MG63 (cell line): ENCODE measurements around the gene FEM1B. TPM values are rescaled to one million over a fixed set of nuclear protein-coding genes. Genes with fewer than 3 reads are reported as not detected.

Source experiments
- DNase-seq: peaks from one replicate; pipeline ENCODE4 v3.0.0-alpha.2; 2020
- H3K27me3 ChIP-seq: fragments of 250-450 bp; sonication (Bioruptor Pico); 2 replicates; pipeline ENCODE4 v1.5.1; 2020; ENCODE audit warnings: mild to moderate bottlenecking, moderate library complexity
- H3K36me3 ChIP-seq: fragments of 250-450 bp; sonication (Bioruptor Pico); 2 replicates; pipeline ENCODE4 v1.5.1; 2020; ENCODE audit warnings: mild to moderate bottlenecking, moderate library complexity
- H3K4me3 ChIP-seq: fragments of 250-450 bp; sonication (Bioruptor Pico); 2 replicates; pipeline ENCODE4 v1.5.1; 2020; ENCODE audit warnings: mild to moderate bottlenecking, moderate library complexity
- H3K9me3 ChIP-seq: fragments of 250-450 bp; sonication (Bioruptor Pico); 2 replicates; pipeline ENCODE4 v1.5.1; 2020; ENCODE audit warnings: mild to moderate bottlenecking, moderate library complexity
- total RNA-seq: library from RNA; depleted of rRNA; stranded (reverse); fragments of >200 nt; shearing (Covaris generic); gene quantifications from 2 replicates; pipeline ENCODE4 v1.2.3, GENCODE V29; 2014; ENCODE audit warnings: low replicate concordance

Gene FEM1B
- total RNA-seq, 1 experiment from 2014 or later: 41.3 TPM

- Histone ChIP-seq H3K9me3 (no peaks in the 10 kb centered on the region), H3K27me3 (no peaks in the 10 kb centered on the region), H3K36me3 (peaks cover 57% of the 10 kb centered on the region), H3K4me3 (no peak overlapping the region)
- no peak for DNase-seq
Observed at GRCh38 chr15:68322796-68323195, 45.3 kb downstream of the FEM1B start.

- peaks cover 58% of the 10 kb centered on the region for H3K36me3 ChIP-seq
- H3K4me3 ChIP-seq: no peak overlapping the region
- DNase-seq: no peak
- no peaks in the 10 kb centered on the region for H3K9me3 ChIP-seq
- H3K27me3 ChIP-seq: no peaks in the 10 kb centered on the region
Observed at GRCh38 chr15:68325726-68326125, 48.2 kb downstream of the FEM1B start.

GRCh38 chr15:68326711-68327354 lies 49.3 kb downstream of the FEM1B start:
- peaks cover 62% of the 10 kb centered on the region for H3K36me3 ChIP-seq
- no peaks in the 10 kb centered on the region for H3K9me3 ChIP-seq
- no peak overlapping the region for H3K4me3 ChIP-seq
- no peak for DNase-seq
- no peaks in the 10 kb centered on the region for H3K27me3 ChIP-seq

- no peak for DNase-seq
- no peaks in the 10 kb centered on the region for H3K9me3 ChIP-seq
- no peak overlapping the region for H3K4me3 ChIP-seq
- H3K36me3 ChIP-seq: peaks cover 68% of the 10 kb centered on the region
- H3K27me3 ChIP-seq: no peaks in the 10 kb centered on the region
Observed at GRCh38 chr15:68328443-68328842, 50.9 kb downstream of the FEM1B start.

GRCh38 chr15:68328964-68329363 lies 51.4 kb downstream of the FEM1B start:
- H3K9me3 ChIP-seq: no peaks in the 10 kb centered on the region
- peaks cover 68% of the 10 kb centered on the region for H3K36me3 ChIP-seq
- no peak for DNase-seq
- no peaks in the 10 kb centered on the region for H3K27me3 ChIP-seq
- H3K4me3 ChIP-seq: no peak overlapping the region

GRCh38 chr15:68330416-68330815 lies 52.9 kb downstream of the FEM1B start:
- H3K4me3 ChIP-seq: no peak overlapping the region
- DNase-seq: no peak
- H3K9me3 ChIP-seq: no peaks in the 10 kb centered on the region
- no peaks in the 10 kb centered on the region for H3K27me3 ChIP-seq
- H3K36me3 ChIP-seq: peaks cover 71% of the 10 kb centered on the region

GRCh38 chr15:68330901-68331300 lies 53.4 kb downstream of the FEM1B start:
- Histone ChIP-seq H3K27me3 (no peaks in the 10 kb centered on the region), H3K36me3 (peaks cover 67% of the 10 kb centered on the region), H3K4me3 (no peak overlapping the region), H3K9me3 (no peaks in the 10 kb centered on the region)
- DNase-seq: no peak

GRCh38 chr15:68332266-68332665 lies 54.7 kb downstream of the FEM1B start:
- H3K36me3 ChIP-seq: peaks cover 59% of the 10 kb centered on the region
- H3K27me3 ChIP-seq: no peaks in the 10 kb centered on the region
- DNase-seq: no peak
- no peaks in the 10 kb centered on the region for H3K9me3 ChIP-seq
- no peak overlapping the region for H3K4me3 ChIP-seq

GRCh38 chr15:68333775-68334470 lies 56.4 kb downstream of the FEM1B start:
- Histone ChIP-seq H3K4me3 (no peak overlapping the region), H3K9me3 (no peaks in the 10 kb centered on the region), H3K36me3 (peaks cover 57% of the 10 kb centered on the region), H3K27me3 (no peaks in the 10 kb centered on the region)
- DNase-seq: peak; percentile 62

GRCh38 chr15:68334661-68335124 lies 57.1 kb downstream of the FEM1B start:
- no peaks in the 10 kb centered on the region for H3K9me3 ChIP-seq
- no peak overlapping the region for H3K4me3 ChIP-seq
- no peaks in the 10 kb centered on the region for H3K27me3 ChIP-seq
- no peak for DNase-seq
- peaks cover 49% of the 10 kb centered on the region for H3K36me3 ChIP-seq

GRCh38 chr15:68335251-68335650 lies 57.7 kb downstream of the FEM1B start:
- Histone ChIP-seq H3K36me3 (peaks cover 49% of the 10 kb centered on the region), H3K27me3 (no peaks in the 10 kb centered on the region), H3K4me3 (no peak overlapping the region), H3K9me3 (no peaks in the 10 kb centered on the region)
- peak; percentile 78 for DNase-seq

- no peaks in the 10 kb centered on the region for H3K27me3 ChIP-seq
- no peaks in the 10 kb centered on the region for H3K9me3 ChIP-seq
- peak; percentile 23 for DNase-seq
- H3K4me3 ChIP-seq: no peak overlapping the region
- H3K36me3 ChIP-seq: peaks cover 53% of the 10 kb centered on the region
Observed at GRCh38 chr15:68335655-68336054, 58.1 kb downstream of the FEM1B start.

GRCh38 chr15:68336516-68336915 lies 59.0 kb downstream of the FEM1B start:
- H3K4me3 ChIP-seq: no peak overlapping the region
- H3K36me3 ChIP-seq: peaks cover 52% of the 10 kb centered on the region
- no peaks in the 10 kb centered on the region for H3K27me3 ChIP-seq
- DNase-seq: no peak
- no peaks in the 10 kb centered on the region for H3K9me3 ChIP-seq

GRCh38 chr15:68337826-68338225 lies 60.3 kb downstream of the FEM1B start:
- Histone ChIP-seq H3K4me3 (no peak overlapping the region), H3K9me3 (no peaks in the 10 kb centered on the region), H3K27me3 (no peaks in the 10 kb centered on the region), H3K36me3 (peaks cover 52% of the 10 kb centered on the region)
- DNase-seq: peak; percentile 43

GRCh38 chr15:68339481-68339880 lies 61.9 kb downstream of the FEM1B start:
- H3K9me3 ChIP-seq: no peaks in the 10 kb centered on the region
- peaks cover 55% of the 10 kb centered on the region for H3K36me3 ChIP-seq
- H3K4me3 ChIP-seq: no peak overlapping the region
- DNase-seq: no peak
- no peaks in the 10 kb centered on the region for H3K27me3 ChIP-seq

GRCh38 chr15:68340726-68341671 lies 63.5 kb downstream of the FEM1B start:
- H3K27me3 ChIP-seq: no peaks in the 10 kb centered on the region
- peaks cover 47% of the 10 kb centered on the region for H3K36me3 ChIP-seq
- H3K9me3 ChIP-seq: no peaks in the 10 kb centered on the region
- no peak overlapping the region for H3K4me3 ChIP-seq
- DNase-seq: no peak
